Left ventricle myocardium superior (tissue), 1 donor: ENCODE data around the gene SET. TPM values are rescaled to one million over a fixed set of nuclear protein-coding genes. Genes with fewer than 3 reads are reported as not detected.

Source experiments
- ATAC-seq: fragments of 200-7000 bp; cut with Tn5 transposase; one replicate; pipeline ENCODE4 v1.9.1; 2020; ENCODE audit warnings: mild to moderate bottlenecking, moderate library complexity
- DNase-seq: peaks from one replicate; pipeline ENCODE4 v3.0.0-alpha.2; 2020
- intact Hi-C: fragments of 100-400 bp; cut with micrococcal nuclease; formaldehyde crosslinking; loops from one replicate; pipeline ENCODE4 v1.11.0; 2022
- total RNA-seq: library from RNA; stranded (reverse); fragmentation: NEBNext Ultra II Directional; extraction: Animal tissue kit (Norgen Biotek cat#: 25700); gene quantifications from one replicate; pipeline ENCODE4 v1.2.1, GENCODE V29; 2021
- donor health status: DM: no; HTN: yes; CAD: no; lungs with severe emphysema.

SET gene
- total RNA-seq, 1 donor from 2014 or later = 201 TPM

DNA sequence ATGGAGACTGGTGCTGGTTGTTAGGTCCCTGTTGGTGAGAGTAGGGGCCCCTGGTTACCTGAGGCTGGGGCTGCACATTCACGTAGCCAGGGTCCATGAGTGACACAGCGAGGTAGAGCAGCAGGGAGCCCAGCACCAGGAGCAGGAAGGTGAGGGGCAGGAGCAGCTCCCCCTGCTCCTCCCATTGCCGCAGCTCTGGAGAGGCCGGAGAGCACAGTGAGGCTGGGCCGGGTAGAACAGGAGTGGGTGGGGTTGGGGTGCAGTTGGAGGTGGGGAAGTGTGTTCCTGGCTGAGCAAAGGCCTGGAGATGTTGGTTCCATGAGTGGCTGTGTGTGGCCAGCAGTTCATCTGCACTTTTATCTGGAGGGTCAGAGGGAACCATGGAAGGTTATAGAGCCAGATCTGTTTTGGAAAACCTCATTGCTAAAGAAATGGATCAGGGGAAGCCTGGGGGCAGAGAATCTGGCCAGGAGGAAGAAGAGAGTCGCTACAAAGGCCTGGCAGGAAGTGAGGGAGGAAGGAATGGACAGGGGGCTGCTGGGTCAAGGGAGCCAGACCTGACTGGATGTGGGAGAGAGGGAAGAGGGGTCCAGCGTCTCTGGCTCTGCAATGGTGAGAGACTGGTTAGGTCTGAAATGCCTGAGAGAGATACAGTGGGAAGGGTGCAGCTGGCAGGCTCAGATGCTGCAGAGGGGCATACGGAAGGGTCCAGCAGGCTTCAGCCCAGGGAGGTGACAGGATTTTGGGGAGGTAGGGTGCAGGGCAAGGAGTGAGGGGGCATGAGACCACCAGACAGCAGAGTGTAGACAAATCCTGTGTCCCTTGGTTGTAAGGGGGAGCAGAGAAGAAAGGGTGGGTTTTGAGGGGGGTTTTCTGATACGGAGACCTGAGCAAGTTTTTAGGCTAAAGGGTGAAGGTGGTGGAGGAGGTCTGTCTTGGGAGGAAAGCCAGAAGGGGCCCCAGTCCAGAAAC, 33.6 kb downstream of the SET start:
- DNase-seq = no peak
- no peak for ATAC-seq
- intact Hi-C loops = no loop called here

DNA sequence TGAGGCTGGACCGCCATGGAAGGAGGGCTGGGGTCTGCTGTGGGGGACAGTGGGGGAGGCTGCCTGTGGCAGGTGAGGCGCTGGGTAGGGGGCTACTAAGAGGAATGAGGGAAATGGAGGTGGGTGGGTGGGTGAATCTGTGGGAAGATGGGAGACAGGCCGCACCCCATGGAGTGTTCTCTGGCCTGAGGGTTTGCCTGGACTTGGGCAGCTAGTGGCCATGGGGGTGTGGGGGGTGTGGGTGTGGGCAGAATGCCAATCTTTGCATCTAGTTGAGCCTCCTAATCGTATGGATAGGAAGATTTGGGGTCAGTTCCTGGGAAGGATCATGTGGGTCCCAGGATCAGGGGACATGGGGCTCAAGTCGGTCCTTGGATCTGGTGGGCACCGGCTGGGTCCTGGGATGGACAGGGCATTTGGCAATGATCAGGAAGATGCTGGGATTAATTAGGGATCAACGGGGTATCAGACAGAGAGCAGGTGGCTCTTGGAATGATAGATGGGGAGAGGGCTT, 34.4 kb downstream of the SET start:
- ATAC-seq (no peak), DNase-seq (no peak)
- intact Hi-C loops = no loop called here

DNA sequence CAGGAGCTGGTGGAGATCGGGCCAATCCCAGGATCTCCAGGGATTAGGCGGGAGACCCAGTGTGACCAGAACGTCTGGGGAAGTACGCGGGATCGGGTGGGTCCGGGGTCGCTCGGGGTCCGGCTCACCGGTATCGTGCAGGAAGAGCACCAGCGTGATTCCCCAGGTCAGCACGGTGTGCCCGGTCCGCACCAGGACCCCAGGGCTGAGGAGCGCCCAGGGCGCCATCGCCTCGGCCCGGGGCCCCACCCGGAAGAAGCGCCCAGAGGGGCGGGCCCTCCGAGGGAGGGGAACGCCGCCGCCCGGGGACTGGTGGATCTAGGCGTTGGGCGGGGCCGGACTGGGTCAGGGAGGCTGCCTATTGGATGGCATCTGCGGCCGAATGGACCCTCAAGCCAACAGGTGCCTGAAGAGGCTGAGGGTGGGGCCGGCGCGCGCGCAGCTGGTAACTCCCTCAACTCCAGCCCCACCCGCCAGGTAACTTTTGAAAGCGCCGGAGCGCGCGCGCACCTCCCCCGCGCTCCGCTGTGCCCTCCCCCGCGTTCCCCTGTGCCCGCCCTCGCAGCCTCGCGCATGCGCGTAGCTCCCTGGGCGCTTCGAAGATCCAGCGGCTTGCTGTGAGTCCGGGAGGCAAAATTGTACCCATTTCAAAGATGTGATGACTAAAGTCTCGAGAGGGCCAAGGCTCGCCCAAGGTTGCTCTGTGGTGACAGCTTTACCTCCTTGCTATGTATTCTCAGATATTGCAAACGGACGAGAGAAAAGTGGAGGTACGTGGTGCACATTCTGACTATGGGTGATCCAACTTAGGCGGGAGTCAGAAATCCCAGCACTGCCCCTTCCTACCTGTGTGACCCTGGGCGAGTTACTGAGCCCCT, 35.1 kb downstream of the SET start, which contains the start of gene ZDHHC12:
ZDHHC12 (minus strand) TSS at position 262 of the 878 bp plus-strand sequence; CDS start at position 228, 34 bp downstream.
- peak; percentile 94 for ATAC-seq
- peak; percentile 98 for DNase-seq
- intact Hi-C loops = no loop called here

DNA sequence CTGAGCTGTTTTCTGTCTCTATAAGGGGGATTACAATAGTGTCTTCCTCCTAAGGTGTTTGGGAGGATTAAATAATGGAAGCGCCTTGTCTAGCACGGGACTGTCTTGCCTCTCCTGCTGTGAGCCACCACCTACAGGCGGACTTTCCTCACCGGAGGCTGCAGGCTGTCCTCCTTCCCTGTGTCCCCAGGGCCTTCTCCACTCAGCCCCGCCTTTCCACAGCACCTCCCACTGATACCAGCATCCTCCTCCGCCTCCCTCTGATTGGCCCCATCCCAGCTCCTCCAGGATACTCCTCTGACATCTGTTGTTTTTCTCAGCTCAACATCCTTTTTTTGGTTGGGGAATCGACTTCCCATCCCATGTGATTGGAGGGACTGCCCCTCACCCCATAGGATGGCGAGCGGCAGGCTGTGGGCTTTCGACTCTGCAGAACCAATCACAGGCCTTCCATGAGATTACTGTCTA, 35.8 kb downstream of the SET start:
- intact Hi-C loops = no loop called here
- ATAC-seq (peak; percentile 66), DNase-seq (peak; percentile 81)

DNA sequence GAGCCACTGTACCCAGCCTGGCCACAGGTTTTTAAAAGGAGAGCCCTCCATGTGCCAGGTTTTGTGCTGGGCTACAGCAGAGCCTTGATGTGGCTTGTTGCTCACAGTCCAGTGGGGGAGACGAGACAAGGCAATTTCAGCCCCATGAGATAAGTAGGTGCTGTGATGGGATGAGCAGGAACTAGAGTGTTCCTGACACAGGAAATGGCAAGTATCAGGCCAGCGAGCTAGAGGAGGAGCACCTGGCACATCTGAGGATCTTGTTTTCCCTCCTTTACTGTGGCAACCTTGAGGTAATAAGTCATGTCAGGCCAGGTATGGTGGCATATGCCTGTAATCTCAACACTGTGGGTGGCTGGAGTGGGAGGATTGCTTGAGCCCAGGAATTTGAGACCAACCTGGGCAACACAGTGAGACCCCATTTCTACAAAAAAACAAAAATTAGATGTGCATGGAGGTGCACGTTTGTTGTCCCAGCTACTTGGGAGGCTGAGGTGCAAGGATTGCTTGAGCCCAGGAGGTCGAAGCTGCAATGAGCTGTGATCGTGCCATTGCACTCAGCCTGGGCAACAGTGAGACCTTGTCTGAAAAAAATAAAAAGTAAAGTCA, 38.7 kb downstream of the SET start:
- ATAC-seq (no peak), DNase-seq (no peak)
- intact Hi-C loops = no loop called here

DNA sequence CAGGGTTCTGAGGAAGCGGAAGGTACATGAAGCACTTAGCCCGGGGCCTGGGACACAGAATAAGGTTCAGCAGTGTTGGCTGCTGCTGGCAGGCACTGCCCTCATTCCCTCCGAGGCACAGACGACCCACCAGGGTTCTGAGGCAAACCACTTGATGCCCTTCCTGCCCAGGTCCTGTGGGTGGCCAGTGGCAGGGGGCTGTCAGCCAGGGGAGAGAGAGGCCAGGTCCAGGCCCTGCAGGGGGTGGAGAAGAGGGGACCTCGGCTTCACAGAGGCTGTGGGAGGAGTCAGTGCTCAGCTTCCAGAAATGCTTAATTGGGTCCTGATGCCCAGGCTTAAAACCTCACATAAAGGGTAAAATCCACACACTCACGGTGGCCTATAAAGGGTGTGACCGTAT, 39.3 kb downstream of the SET start:
- intact Hi-C loops = no loop called here
- no peak for DNase-seq

DNA sequence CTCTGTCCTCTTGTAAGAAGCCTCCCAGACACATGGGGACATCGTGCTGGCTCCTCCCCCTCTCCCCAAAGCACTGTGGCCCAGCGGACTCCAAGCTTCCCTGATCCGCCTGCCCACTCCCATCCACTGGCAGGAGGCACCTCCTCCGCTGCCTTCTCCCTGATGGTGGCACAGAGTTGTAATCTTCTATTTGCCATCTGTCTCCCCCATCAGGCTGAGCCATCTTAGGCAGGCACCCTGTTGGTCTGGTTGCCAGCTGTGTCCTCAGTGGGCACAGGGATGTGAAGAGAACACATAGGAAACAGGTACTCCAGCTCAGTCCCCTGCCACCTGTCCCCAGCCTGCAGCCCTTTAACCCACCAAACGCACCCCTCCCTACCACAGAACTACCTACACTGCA, 40.3 kb downstream of the SET start:
- DNase-seq (no peak), ATAC-seq (no peak)
- intact Hi-C loops = no loop called here

More for the DNA sequence above, 39.3 kb downstream of the SET start:
- ATAC-seq = no peak

DNA sequence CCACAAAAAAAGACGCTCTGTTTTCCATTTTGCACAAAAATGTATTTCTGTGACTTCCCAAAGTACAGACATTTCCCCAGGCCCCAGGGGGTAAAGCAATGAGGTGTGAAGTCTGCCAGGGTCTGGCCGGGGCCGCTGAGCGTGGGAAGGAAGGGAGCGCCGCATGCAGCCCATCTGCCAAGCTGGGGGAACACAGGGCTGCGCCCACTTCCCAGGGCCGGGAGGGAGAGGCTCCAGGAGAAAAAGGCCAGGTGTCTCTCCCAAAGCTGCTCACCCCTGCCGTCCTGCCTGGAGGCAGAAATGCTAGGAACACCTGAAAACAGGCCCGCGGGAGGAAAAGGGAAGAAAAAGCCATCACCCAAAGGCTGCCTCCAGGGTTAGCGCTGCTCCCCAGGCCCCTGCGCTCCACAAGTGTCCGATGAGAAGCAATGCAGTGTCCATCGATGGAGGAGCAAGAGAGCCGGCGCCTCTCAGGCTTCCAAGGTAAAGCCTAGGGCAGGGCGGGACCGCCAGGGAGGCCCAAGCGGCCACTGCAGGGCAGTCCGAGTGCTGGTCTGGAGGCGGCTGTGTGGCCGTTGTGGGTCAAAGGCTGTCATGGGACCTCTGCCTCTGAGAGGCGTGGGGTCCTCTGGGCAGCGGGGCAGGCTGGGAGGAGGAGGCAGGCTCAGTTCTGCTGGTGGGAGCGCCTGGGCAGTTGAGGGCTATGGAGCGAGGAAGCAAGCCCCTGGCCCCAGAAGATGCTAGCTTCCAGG, 40.9 kb downstream of the SET start:
- DNase-seq (no peak), ATAC-seq (no peak)
- intact Hi-C loops = no loop called here

DNA sequence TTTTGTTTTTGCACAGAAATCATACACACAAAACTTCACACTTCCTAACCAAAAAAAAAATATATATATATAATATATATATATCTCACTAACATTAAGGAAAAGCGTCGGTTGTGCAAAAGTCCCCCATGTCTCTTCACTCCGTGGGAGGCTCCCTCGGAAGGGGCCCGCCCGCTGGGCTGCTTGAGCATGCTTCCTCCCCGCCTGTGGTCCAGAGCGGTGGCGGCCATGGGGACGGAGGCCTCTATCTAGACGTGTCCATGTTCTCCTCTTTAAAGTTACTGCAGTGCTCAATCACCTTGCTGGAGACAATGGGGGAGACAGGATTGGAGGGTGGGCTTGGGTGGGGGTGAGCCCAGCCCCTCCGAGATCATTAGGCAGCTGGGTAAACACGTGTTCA, 42.1 kb downstream of the SET start:
- DNase-seq = no peak
- no peak for ATAC-seq
- intact Hi-C loops = no loop called here

DNA sequence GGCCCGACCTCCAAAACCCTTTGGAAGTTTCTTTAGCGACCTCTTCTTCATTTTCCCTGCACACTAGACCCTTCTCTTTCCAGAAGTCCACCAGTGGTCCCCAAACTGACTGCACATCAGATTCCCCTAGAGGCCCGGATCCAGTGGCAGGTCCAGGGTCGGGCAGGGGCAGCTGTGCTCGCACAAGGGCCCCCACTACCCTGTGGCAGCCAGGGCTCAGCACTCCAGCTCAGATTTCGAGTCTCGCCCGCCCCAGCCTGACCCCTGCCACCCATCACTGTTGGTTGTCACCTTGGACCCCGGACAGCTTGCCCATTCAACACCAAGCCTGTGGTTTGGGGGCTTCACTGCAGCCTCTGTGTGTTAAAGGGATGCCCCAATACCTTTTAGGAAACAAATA, 42.7 kb downstream of the SET start:
- no peak for DNase-seq
- intact Hi-C loops = no loop called here
- ATAC-seq = no peak

DNA sequence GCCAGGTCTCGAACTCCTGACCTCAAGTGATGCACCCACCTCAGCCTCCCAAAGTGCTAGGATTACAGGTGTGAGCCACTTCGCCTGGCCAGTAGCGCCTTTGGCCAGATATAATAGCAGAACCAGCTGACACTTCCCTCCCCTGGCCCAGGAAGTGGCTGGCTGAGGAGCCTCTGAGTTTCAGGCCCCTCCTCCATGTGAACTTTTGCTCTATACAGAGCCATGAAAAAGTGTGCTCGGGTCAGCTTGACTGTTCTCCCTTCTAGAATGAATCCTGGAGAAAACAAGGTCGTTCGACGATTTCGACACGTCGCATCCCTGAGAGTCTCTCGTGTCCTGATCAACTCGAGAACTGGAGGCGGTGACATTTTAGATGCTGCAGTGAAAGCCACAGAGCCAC, 43.6 kb downstream of the SET start:
- DNase-seq (no peak), ATAC-seq (no peak)
- intact Hi-C loops = no loop called here

DNA sequence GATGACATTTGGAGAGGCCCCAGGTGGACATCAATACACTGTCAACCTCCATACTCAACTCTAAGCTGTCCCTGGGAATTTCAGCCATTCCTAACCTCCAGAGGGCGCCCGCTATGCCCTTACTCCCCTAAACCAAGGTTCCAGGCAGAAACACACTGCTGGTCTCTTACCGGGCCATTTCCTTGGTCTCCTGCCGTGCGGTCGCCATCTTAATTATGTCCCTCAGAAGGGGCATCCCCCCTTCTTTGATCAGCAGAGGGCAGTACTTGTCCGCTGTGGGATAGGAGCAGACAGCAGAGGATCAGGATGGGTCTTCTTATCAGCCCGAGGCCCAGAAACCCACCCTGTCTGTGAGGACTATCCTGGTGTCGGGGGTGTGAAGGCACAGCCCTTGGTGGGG, 44.2 kb downstream of the SET start:
- DNase-seq (peak; percentile 71), ATAC-seq (peak; percentile 80)
- intact Hi-C loops = no loop called here

DNA sequence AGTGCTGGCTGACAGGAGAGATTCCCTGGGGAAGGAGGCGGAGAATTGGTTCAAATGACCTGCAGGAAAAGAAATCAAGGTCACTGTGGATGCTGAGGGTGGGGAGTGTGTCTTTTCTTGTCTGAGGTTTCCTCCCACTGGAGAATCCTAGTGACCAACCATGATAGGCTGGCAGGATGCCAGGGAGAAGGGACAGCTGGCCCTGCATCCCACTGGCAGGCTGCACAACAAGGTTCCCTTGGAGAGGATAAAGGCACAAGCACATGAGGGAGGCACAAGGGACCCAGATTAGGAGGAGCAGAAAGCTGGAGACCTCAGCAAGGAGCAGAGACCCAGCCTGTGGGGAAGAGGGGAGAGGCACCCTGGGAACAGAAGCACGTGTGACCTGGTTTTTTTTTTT, 46.4 kb downstream of the SET start:
- intact Hi-C loops = no loop called here
- no peak for DNase-seq
- ATAC-seq = peak; percentile 20

DNA sequence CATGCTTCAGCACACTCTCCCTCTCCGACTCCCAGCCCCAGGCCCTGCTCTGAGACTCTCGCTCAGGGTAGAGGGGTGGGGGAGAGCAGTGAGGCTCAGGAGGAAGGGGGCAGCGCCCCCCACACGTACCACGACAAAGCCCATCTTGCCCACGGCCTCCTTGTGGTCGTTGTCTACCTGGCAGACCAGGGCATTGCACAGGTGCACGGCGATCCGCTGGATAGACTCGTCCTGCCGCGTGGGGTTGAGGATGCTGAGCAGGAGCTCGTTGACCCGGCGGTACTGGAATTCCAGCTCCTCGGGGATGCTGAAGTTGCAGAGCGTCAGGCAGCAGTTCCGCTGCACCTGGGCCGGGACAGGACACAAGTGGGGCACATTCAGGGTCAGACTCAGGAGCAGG, 53.4 kb downstream of the SET start:
- DNase-seq = no peak
- intact Hi-C loops = no loop called here

DNA sequence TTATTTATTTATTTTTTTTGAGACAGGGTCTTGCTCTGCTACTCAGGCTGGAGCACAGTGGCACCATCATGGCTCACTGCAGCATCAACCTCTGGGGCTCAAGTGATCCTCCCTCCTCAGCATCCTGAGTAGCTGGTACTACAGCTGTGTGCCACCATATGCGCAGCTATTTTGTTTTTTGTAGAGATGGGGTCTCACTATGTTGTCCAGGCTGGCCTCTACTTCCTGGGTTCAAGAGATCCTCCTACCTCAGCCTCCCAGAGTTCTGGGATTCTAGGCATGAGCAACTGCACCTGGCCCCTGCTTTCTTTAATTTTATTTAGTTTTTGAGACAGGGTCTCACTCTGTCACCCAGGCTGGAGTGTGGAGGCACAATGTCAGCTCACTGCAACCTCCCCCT, 54.4 kb downstream of the SET start:
- intact Hi-C loops = no loop called here
- DNase-seq (no peak), ATAC-seq (no peak)

More for the DNA sequence above, 53.4 kb downstream of the SET start:
- no peak for ATAC-seq
